Activated T-cell treated with anti-CD3 and anti-CD28 coated beads, Interleukin-2, amount 50 U/mL, for 4 hours (primary cell): Measurements from ENCODE around the gene ADGRG3. TPM values are rescaled to one million over a fixed set of nuclear protein-coding genes. Genes with fewer than 3 reads are reported as not detected.
"Not testable (repeated sequence)": the region's sequence is repeated elsewhere in the genome, so short reads cannot be mapped to it uniquely, and the experiment has no call there.

Experiments used
- ATAC-seq, 2 donors: fragments of 200-7000 bp; cut with Tn5 transposase; one replicate each; pipeline ENCODE4 v1.10.0; 2021
- DNase-seq: peaks from one replicate; pipeline ENCODE4 v3.0.0-alpha.2; 2020
- H3K27me3 Mint-ChIP-seq: one replicate; pipeline ENCODE4 v1.8.0; 2021; ENCODE audit warnings: low read depth, mixed read lengths
- H3K36me3 Mint-ChIP-seq: one replicate; pipeline ENCODE4 v1.8.0; 2022; ENCODE audit warnings: mixed read lengths; ENCODE audit not compliant: insufficient read depth
- H3K4me1 Mint-ChIP-seq: one replicate; pipeline ENCODE4 v1.8.0; 2021; ENCODE audit warnings: low read depth, mixed read lengths
- H3K4me3 Mint-ChIP-seq: one replicate; pipeline ENCODE4 v1.8.0; 2021; ENCODE audit warnings: mild to moderate bottlenecking, moderate library complexity, mixed read lengths
- H3K9me3 Mint-ChIP-seq: one replicate; pipeline ENCODE4 v1.8.0; 2021; ENCODE audit warnings: mixed read lengths
- total RNA-seq, 3 donors: library from RNA; stranded (reverse); gene quantifications; one replicate each; pipeline ENCODE4 v1.2.1, GENCODE V29; 2021

The ADGRG3 gene
- total RNA-seq, 3 donors from 2014 or later, result not detected

GRCh38 chr16:57661510-57661909 is 6.6 kb upstream of the ADGRG3 start:
- Mint-ChIP-seq H3K4me3 (no peak overlapping the region), H3K27me3 (no peaks in the 10 kb centered on the region), H3K9me3 (no peaks in the 10 kb centered on the region), H3K4me1 (peaks cover 3% of the 10 kb centered on the region), H3K36me3 (no peaks in the 10 kb centered on the region)
- DNase-seq, result no peak
- ATAC-seq, result no peak

- ATAC-seq (no peak), DNase-seq (no peak)
- Mint-ChIP-seq H3K9me3 (no peaks in the 10 kb centered on the region), H3K36me3 (no peaks in the 10 kb centered on the region), H3K4me3 (no peak overlapping the region), H3K4me1 (peaks cover 3% of the 10 kb centered on the region), H3K27me3 (no peaks in the 10 kb centered on the region)
These were observed 5.9 kb upstream of the ADGRG3 start for GRCh38 chr16:57661936-57662906.

DNA sequence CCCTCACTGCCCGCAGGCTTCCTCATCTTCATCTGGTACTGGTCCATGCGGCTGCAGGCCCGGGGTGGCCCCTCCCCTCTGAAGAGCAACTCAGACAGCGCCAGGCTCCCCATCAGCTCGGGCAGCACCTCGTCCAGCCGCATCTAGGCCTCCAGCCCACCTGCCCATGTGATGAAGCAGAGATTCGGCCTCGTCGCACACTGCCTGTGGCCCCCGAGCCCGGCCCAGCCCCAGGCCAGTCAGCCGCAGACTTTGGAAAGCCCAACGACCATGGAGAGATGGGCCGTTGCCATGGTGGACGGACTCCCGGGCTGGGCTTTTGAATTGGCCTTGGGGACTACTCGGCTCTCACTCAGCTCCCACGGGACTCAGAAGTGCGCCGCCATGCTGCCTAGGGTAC is 4.7 kb upstream of the ADGRG3 start:
- H3K4me1 Mint-ChIP-seq, result no peaks in the 10 kb centered on the region
- H3K4me3 Mint-ChIP-seq, result no peak overlapping the region
- no peaks in the 10 kb centered on the region for H3K27me3 Mint-ChIP-seq
- DNase-seq (no peak), ATAC-seq (no peak)
- no peaks in the 10 kb centered on the region for H3K9me3 Mint-ChIP-seq
- no peaks in the 10 kb centered on the region for H3K36me3 Mint-ChIP-seq

- DNase-seq (no peak), ATAC-seq (no peak)
- Mint-ChIP-seq H3K4me3 (no peak overlapping the region), H3K4me1 (peaks cover 2% of the 10 kb centered on the region), H3K9me3 (no peaks in the 10 kb centered on the region), H3K36me3 (no peaks in the 10 kb centered on the region), H3K27me3 (no peaks in the 10 kb centered on the region)
These were observed 4.0 kb upstream of the ADGRG3 start for GRCh38 chr16:57663917-57664661.

DNA sequence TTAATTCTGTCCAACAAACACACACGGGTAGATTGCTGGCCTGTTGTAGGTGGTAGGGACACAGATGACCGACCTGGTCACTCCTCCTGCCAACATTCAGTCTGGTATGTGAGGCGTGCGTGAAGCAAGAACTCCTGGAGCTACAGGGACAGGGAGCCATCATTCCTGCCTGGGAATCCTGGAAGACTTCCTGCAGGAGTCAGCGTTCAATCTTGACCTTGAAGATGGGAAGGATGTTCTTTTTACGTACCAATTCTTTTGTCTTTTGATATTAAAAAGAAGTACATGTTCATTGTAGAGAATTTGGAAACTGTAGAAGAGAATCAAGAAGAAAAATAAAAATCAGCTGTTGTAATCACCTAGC is 3.5 kb upstream of the ADGRG3 start:
- Mint-ChIP-seq H3K4me1 (peaks cover 2% of the 10 kb centered on the region), H3K36me3 (no peaks in the 10 kb centered on the region), H3K27me3 (no peaks in the 10 kb centered on the region), H3K4me3 (no peak overlapping the region), H3K9me3 (no peaks in the 10 kb centered on the region)
- ATAC-seq, result no peak
- DNase-seq, result no peak

- ATAC-seq, result no peak
- no peaks in the 10 kb centered on the region for H3K9me3 Mint-ChIP-seq
- peaks cover 2% of the 10 kb centered on the region for H3K4me1 Mint-ChIP-seq
- no peaks in the 10 kb centered on the region for H3K27me3 Mint-ChIP-seq
- no peak overlapping the region for H3K4me3 Mint-ChIP-seq
- DNase-seq, result no peak
- H3K36me3 Mint-ChIP-seq, result no peaks in the 10 kb centered on the region
These were observed 2.6 kb upstream of the ADGRG3 start for GRCh38 chr16:57665541-57665940.

DNA sequence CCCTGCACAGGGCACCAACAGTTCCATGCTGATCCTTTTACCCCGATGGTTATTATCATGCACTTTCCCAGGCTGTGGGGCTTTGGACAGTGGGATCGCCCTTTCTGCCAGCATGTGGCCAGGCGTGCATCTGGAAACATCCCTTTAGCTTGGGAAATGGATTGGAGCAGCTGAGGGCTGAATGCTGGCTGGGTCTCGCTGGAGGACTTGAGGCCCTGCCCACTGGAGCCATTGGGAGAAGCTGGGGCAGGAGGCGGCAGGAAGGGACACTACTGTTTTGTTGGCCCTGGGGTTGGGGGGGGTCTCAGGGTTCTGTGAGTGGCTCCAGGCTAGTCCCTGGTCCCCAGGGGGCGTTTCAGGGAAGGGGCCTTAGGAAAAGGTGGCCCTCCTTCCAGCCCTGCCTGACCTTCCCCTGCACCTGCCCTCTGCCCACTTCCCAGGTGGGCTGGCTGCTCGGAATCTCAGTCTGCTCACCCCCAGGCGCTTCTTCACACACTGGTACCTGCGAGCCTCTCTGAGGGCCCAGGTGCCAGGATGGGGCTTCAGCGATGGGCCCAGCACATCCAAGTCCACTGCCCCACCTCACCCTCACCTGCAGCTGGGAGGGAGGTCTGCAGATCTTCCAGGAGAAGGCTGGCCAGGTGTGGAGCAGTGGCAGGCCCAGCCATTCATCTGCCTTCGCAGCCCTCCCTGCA is 1.6 kb upstream of the ADGRG3 start:
- Mint-ChIP-seq H3K4me1 (peaks cover 2% of the 10 kb centered on the region), H3K36me3 (no peaks in the 10 kb centered on the region), H3K9me3 (no peaks in the 10 kb centered on the region), H3K27me3 (peaks cover 1% of the 10 kb centered on the region), H3K4me3 (no peak overlapping the region)
- ATAC-seq (no peak), DNase-seq (no peak)

GRCh38 chr16:57667048-57667525 is 1.0 kb upstream of the ADGRG3 start:
- Mint-ChIP-seq H3K27me3 (peaks cover 1% of the 10 kb centered on the region), H3K36me3 (no peaks in the 10 kb centered on the region), H3K4me3 (no peak overlapping the region), H3K4me1 (peaks cover 2% of the 10 kb centered on the region), H3K9me3 (no peaks in the 10 kb centered on the region)
- ATAC-seq (peak in 1 of 2 donors; percentile 10), DNase-seq (no peak)

- H3K36me3 Mint-ChIP-seq, result no peaks in the 10 kb centered on the region
- ATAC-seq (no peak), DNase-seq (no peak)
- H3K9me3 Mint-ChIP-seq, result no peaks in the 10 kb centered on the region
- H3K4me3 Mint-ChIP-seq, result no peak overlapping the region
- H3K27me3 Mint-ChIP-seq, result peaks cover 1% of the 10 kb centered on the region
- peaks cover 2% of the 10 kb centered on the region for H3K4me1 Mint-ChIP-seq
These were observed 412 bp upstream of the ADGRG3 start for GRCh38 chr16:57667526-57668262.

- no peak overlapping the region for H3K4me3 Mint-ChIP-seq
- no peaks in the 10 kb centered on the region for H3K9me3 Mint-ChIP-seq
- peaks cover 1% of the 10 kb centered on the region for H3K27me3 Mint-ChIP-seq
- peaks cover 2% of the 10 kb centered on the region for H3K4me1 Mint-ChIP-seq
- H3K36me3 Mint-ChIP-seq, result no peaks in the 10 kb centered on the region
- ATAC-seq (no peak), DNase-seq (no peak)
These were observed 747 bp downstream of the ADGRG3 start for GRCh38 chr16:57668630-57669475.

DNA sequence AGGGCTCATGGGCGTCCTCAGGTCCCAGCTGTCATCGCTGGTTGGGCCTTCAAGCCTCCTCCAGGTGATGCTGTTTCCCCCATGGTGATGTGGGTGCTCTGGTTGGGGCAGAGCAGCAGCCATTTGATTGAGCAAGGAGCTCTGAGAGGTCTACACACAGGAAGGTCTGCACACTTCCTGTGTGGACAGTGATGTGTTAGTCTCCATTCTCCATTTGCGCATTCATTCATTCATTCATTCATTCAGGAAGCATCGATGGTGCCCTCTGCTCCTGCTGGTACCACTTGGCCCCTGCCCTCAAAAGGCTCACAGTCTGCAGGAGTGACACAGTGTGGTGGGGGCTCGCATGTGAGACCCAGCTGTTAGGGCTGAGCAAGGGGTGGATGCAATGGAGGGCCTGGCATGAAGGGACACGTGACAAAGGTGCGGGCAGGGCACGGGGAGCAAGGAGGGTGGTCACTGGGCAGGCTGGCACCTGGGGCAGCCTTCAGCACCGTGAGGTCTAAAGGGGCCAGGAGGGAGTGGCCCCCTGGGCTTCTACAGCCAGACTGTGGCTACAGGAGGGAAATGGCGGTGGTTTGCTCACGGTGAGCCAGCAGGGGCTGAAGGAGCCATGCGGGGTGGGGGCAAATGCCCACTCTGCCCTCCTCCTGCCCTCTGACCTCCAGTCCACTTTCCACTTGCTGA is 1.5 kb downstream of the ADGRG3 start:
- ATAC-seq (no peak), DNase-seq (no peak)
- no peak overlapping the region for H3K4me3 Mint-ChIP-seq
- H3K4me1 Mint-ChIP-seq, result peaks cover 2% of the 10 kb centered on the region
- no peaks in the 10 kb centered on the region for H3K36me3 Mint-ChIP-seq
- H3K27me3 Mint-ChIP-seq, result peaks cover 1% of the 10 kb centered on the region
- H3K9me3 Mint-ChIP-seq, result no peaks in the 10 kb centered on the region

DNA sequence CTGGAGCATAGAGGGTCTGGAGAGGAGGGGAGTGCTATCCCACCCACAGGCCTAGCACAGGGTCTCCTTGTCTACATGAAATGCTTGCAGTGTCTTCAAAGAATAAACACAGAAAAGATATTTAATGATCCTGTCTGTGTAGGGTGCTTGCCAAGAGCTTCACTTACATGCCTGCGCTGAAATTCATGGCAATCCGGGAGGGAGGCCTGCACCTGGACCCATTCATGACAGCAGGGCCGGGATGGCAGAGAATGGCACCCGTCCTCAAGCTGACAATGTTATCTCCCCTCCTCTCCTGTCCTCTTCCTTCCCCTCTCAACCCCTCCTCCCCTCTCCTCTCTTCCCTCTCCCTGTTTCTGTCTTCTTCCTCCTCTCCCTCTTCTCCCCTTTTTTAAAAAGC is 2.1 kb downstream of the ADGRG3 start:
- Mint-ChIP-seq H3K4me1 (peaks cover 2% of the 10 kb centered on the region), H3K27me3 (peaks cover 1% of the 10 kb centered on the region), H3K4me3 (no peak overlapping the region), H3K9me3 (no peaks in the 10 kb centered on the region), H3K36me3 (no peaks in the 10 kb centered on the region)
- DNase-seq (no peak), ATAC-seq (no peak)

GRCh38 chr16:57671451-57671850 is 3.3 kb downstream of the ADGRG3 start:
- not testable (repeated sequence) for ATAC-seq, H3K4me3 Mint-ChIP-seq, H3K36me3 Mint-ChIP-seq, H3K4me1 Mint-ChIP-seq, DNase-seq, H3K9me3 Mint-ChIP-seq, H3K27me3 Mint-ChIP-seq
